SK-N-SH (cell line): ENCODE results near the gene PLA2G4B. TPM values are rescaled to one million over a fixed set of nuclear protein-coding genes. Genes with fewer than 3 reads are reported as not detected.

Experiments used
- CTCF ChIA-PET: fragments of 300-600, 350-600 bp; formaldehyde crosslinking; extraction: SDS; loops from one replicate; lab custom pipeline; 2021; lab: Yijun Ruan, JAX
- POLR2A ChIA-PET: fragments of 350-600 bp; sonication (Branson Sonifier 250); formaldehyde crosslinking; extraction: SDS; loops from one replicate; lab custom pipeline; 2020; ENCODE audit warnings: antibody characterized with exemption, inconsistent platforms; lab: Yijun Ruan, JAX
- DNase-seq: peaks from one replicate; pipeline ENCODE4 v3.0.0; 2012
- H2AFZ ChIP-seq: fragments of 200-600 bp; sonication (generic); 2 replicates; pipeline ENCODE4 v1.8.1; 2016; ENCODE audit warnings: antibody characterized with exemption, mild to moderate bottlenecking, low read depth
- H3F3A ChIP-seq: fragments of 200-600 bp; sonication (generic); replicated peaks from 2 replicates; pipeline ENCODE3; 2016; ENCODE audit warnings: antibody characterized with exemption, mild to moderate bottlenecking; ENCODE audit not compliant: insufficient read depth
- H3K27ac ChIP-seq, 2 experiments: fragments of 200-500 bp in 1 of 2; fragments of 200-600 bp in 1 of 2; sonication (Bioruptor generic) in 1 of 2; sonication (generic), shearing (Covaris generic) in 1 of 2; 2 replicates each; pipeline versions ENCODE4 v1.5.1 to v1.6.1; 2014 to 2016; ENCODE audit warnings: low read depth in 2 of 2, inconsistent platforms in 1 of 2, low read length in 1 of 2, mild to moderate bottlenecking in 1 of 2, mixed read lengths in 1 of 2
- H3K27me3 ChIP-seq: fragments of 200-600 bp; sonication (generic), shearing (Covaris generic); 2 replicates; pipeline ENCODE4 v1.6.1; 2016; ENCODE audit warnings: mixed run types; ENCODE audit not compliant: insufficient read depth
- H3K36me3 ChIP-seq, 2 experiments: fragments of 200-500 bp in 1 of 2; fragments of 200-600 bp in 1 of 2; sonication (Bioruptor generic) in 1 of 2; sonication (generic) in 1 of 2; replicated peaks in 1 of 2; 2 replicates each; pipeline versions ENCODE3 to v1.5.1; 2014 to 2016; ENCODE audit warnings: low read length in 1 of 2, mild to moderate bottlenecking in 1 of 2; ENCODE audit not compliant: insufficient read depth in 2 of 2, control insufficient read depth in 1 of 2
- H3K4me1 ChIP-seq, 2 experiments: fragments of 200-500 bp in 1 of 2; fragments of 200-600 bp in 1 of 2; sonication (Bioruptor generic) in 1 of 2; sonication (generic), shearing (Covaris generic) in 1 of 2; 2 replicates each; pipeline versions ENCODE4 v1.5.1 to v1.6.1; 2014 to 2016; ENCODE audit warnings: low read depth in 1 of 2, low read length in 1 of 2, mixed run types in 1 of 2; ENCODE audit not compliant: insufficient read depth in 2 of 2, control insufficient read depth in 1 of 2
- H3K4me2 ChIP-seq: fragments of 200-600 bp; sonication (generic), shearing (Covaris generic); 2 replicates; pipeline ENCODE4 v1.6.1; 2017; ENCODE audit warnings: mixed run types
- H3K4me3 ChIP-seq, 2 experiments: fragments of 200-500 bp in 1 of 2; fragments of 200-600 bp in 1 of 2; sonication (Bioruptor generic) in 1 of 2; sonication (generic), shearing (Covaris generic) in 1 of 2; 2 replicates each; pipeline versions ENCODE4 v1.5.1 to v1.8.1; 2014 to 2016; ENCODE audit warnings: low read depth in 2 of 2, inconsistent platforms in 1 of 2, low read length in 1 of 2, mild to moderate bottlenecking in 1 of 2, mixed read lengths in 1 of 2, moderate library complexity in 1 of 2
- H3K79me2 ChIP-seq: fragments of 200-600 bp; sonication (generic); 2 replicates; pipeline ENCODE4 v1.8.1; 2017; ENCODE audit warnings: mild to moderate bottlenecking; ENCODE audit not compliant: insufficient read depth
- H3K9ac ChIP-seq: fragments of 200-600 bp; sonication (generic); 2 replicates; pipeline ENCODE4 v1.6.1; 2017; ENCODE audit warnings: mixed run types
- H3K9me2 ChIP-seq: fragments of 200-600 bp; sonication (generic); 2 replicates; pipeline ENCODE4 v1.6.1; 2017; ENCODE audit warnings: mixed run types
- H3K9me3 ChIP-seq: fragments of 200-600 bp; sonication (generic); 2 replicates; pipeline ENCODE4 v1.6.1; 2017; ENCODE audit warnings: mixed run types, mild to moderate bottlenecking, moderate library complexity
- H4K20me1 ChIP-seq: fragments of 200-600 bp; sonication (generic); 2 replicates; pipeline ENCODE4 v1.6.1; 2017; ENCODE audit warnings: mild to moderate bottlenecking, mixed run types; ENCODE audit not compliant: insufficient read depth
- CHD2 ChIP-seq: fragments of 150-350 bp; IDR thresholded peaks from 2 replicates; pipeline ENCODE4 v1.6.1; 2018; ENCODE audit warnings: low read length; ENCODE audit not compliant: partially characterized antibody
- FOSL2 ChIP-seq: IDR thresholded peaks from 2 replicates; pipeline ENCODE4 v1.4.0; 2012; ENCODE audit warnings: low read depth, mild to moderate bottlenecking, moderate library complexity, borderline replicate concordance
- GABPA ChIP-seq: IDR thresholded peaks from 2 replicates; pipeline ENCODE4 v1.4.0; 2012; ENCODE audit warnings: low read depth, mild to moderate bottlenecking
- IRF3 ChIP-seq: fragments of 150-350 bp; IDR thresholded peaks from 2 replicates; pipeline ENCODE4 v1.6.1; 2016; ENCODE audit warnings: mild to moderate bottlenecking, low read depth, low read length
- MAX ChIP-seq: IDR thresholded peaks from 2 replicates; pipeline ENCODE4 v1.4.0; 2012; ENCODE audit warnings: low read depth
- MXI1 ChIP-seq: IDR thresholded peaks from 2 replicates; pipeline ENCODE4 v1.6.1; 2012; ENCODE audit warnings: mild to moderate bottlenecking, low read depth, low read length, improper control_type of control experiment
- NRF1 ChIP-seq: IDR thresholded peaks from 2 replicates; pipeline ENCODE4 v1.6.1; 2012; ENCODE audit warnings: low read depth, mild to moderate bottlenecking, low read length
- RCOR1 ChIP-seq: fragments of 150-350 bp; IDR thresholded peaks from 2 replicates; pipeline ENCODE4 v1.6.1; 2017; ENCODE audit warnings: antibody characterized with exemption, low read length
- RXRA ChIP-seq: IDR thresholded peaks from 2 replicates; pipeline ENCODE4 v1.4.0; 2012; ENCODE audit warnings: low read depth, mild to moderate bottlenecking, borderline replicate concordance
- TEAD4 ChIP-seq: IDR thresholded peaks from 2 replicates; pipeline ENCODE4 v1.4.0; 2012; ENCODE audit warnings: mild to moderate bottlenecking, borderline replicate concordance; ENCODE audit not compliant: insufficient read depth
- USF2 ChIP-seq: fragments of 150-350 bp; IDR thresholded peaks from 2 replicates; pipeline ENCODE4 v1.6.1; 2017; ENCODE audit warnings: antibody characterized with exemption, low read length, low read depth, borderline replicate concordance
- WGBS: methylation state at CpG from one replicate; pipeline ENCODE4 v1.1.6; 2017; ENCODE audit warnings: low lambda C conversion rate; 5-methylcytosine and 5-hydroxymethylcytosine counted together
- polyA plus RNA-seq, 3 experiments: library from polyadenylated mRNA; depleted of rRNA; stranded (reverse); fragments of >200 nt; gene quantifications; 2 replicates each; pipeline ENCODE4 v1.2.3, GENCODE V29; 2012

PLA2G4B gene
- polyA plus RNA-seq, 1 of the 3 experiments (the other 2 are of a cell fraction) = 5.3 TPM

- Histone ChIP-seq H2AFZ (no peak overlapping the region), H3K4me3 (no peak overlapping the region), H3K27me3 (no peaks in the 10 kb centered on the region), H3K9ac (no peak overlapping the region), H3F3A (peaks cover 11% of the 10 kb centered on the region), H3K9me2 (no peaks in the 10 kb centered on the region), H3K36me3 (peaks cover 0 to 15% of the 10 kb centered on the region in 2 experiments), H3K79me2 (no peaks in the 10 kb centered on the region; the same call in 1 of the 2 replicates), H3K27ac (no peak overlapping the region), H3K4me2 (no peak overlapping the region), H3K4me1 (peaks cover under 1 to 28% of the 10 kb centered on the region in 2 experiments; a peak in 2 of 4 replicates), H3K9me3 (no peaks in the 10 kb centered on the region), H4K20me1 (no peaks in the 10 kb centered on the region)
- DNase-seq = no peak
- WGBS = 92% methylated on average over 2 of the region's 2 CpGs
- ChIA-PET CTCF (interaction anchor here (1.1 to 5.1 kb wide), 3 partner anchors 11 to 108 kb away, joined by 3 to 34 read pairs (median 4); partner anchors contain the start of gene MAPKBP1), POLR2A (no interaction called here)
- no peak for TF ChIP-seq CHD2
Measured at GRCh38 chr15:41804361-41804760, 34.3 kb upstream of the PLA2G4B start.

GRCh38 chr15:41804916-41805666, 33.6 kb upstream of the PLA2G4B start:
- H3F3A ChIP-seq = peaks cover 11% of the 10 kb centered on the region
- CTCF ChIA-PET = interaction anchor here (0.6 to 5.1 kb wide), 5 partner anchors 11 to 247 kb away, joined by 3 to 34 read pairs (median 4); partner anchors contain the start of gene MAPKBP1
- no peak overlapping the region for H2AFZ ChIP-seq
- H3K4me2 ChIP-seq = no peak overlapping the region
- H3K4me3 ChIP-seq = no peak overlapping the region
- H3K79me2 ChIP-seq = no peaks in the 10 kb centered on the region; the same call in 1 of the 2 replicates
- no peak overlapping the region for H3K27ac ChIP-seq
- H3K4me1 ChIP-seq = peaks cover 0 to 28% of the 10 kb centered on the region in 2 experiments; a peak in 2 of 4 replicates
- 86% methylated on average over 8 of the region's 8 CpGs for WGBS
- POLR2A ChIA-PET = no interaction called here
- H3K9ac ChIP-seq = no peak overlapping the region
- no peaks in the 10 kb centered on the region for H3K9me3 ChIP-seq
- no peaks in the 10 kb centered on the region for H3K9me2 ChIP-seq
- no peaks in the 10 kb centered on the region for H3K27me3 ChIP-seq
- H4K20me1 ChIP-seq = no peaks in the 10 kb centered on the region
- TF ChIP-seq USF2 (no peak), MAX (no peak), IRF3 (no peak), TEAD4 (no peak), CHD2 (no peak), GABPA (no peak), MXI1 (no peak), RCOR1 (no peak), FOSL2 (no peak), RXRA (no peak), NRF1 (no peak)
- peaks cover 0 to 10% of the 10 kb centered on the region in 2 experiments for H3K36me3 ChIP-seq
- no peak for DNase-seq
